HG03066 (cell line): ENCODE results near the gene SRCIN1.

ENCODE experiments used
- ATAC-seq: cut with Tn5 transposase; IDR thresholded peaks from one replicate; pipeline ENCODE4 v1.9.1; 2021; ENCODE audit warnings: low read depth; ENCODE audit not compliant: unreplicated experiment

Gene SRCIN1

GRCh38 chr17:38617967-38618760, 12.4 kb upstream of the SRCIN1 start:
- ATAC-seq: no peak

GRCh38 chr17:38617074-38617860, 11.5 kb upstream of the SRCIN1 start:
- no peak for ATAC-seq

GRCh38 chr17:38616361-38616760, 10.6 kb upstream of the SRCIN1 start:
- no peak for ATAC-seq

DNA sequence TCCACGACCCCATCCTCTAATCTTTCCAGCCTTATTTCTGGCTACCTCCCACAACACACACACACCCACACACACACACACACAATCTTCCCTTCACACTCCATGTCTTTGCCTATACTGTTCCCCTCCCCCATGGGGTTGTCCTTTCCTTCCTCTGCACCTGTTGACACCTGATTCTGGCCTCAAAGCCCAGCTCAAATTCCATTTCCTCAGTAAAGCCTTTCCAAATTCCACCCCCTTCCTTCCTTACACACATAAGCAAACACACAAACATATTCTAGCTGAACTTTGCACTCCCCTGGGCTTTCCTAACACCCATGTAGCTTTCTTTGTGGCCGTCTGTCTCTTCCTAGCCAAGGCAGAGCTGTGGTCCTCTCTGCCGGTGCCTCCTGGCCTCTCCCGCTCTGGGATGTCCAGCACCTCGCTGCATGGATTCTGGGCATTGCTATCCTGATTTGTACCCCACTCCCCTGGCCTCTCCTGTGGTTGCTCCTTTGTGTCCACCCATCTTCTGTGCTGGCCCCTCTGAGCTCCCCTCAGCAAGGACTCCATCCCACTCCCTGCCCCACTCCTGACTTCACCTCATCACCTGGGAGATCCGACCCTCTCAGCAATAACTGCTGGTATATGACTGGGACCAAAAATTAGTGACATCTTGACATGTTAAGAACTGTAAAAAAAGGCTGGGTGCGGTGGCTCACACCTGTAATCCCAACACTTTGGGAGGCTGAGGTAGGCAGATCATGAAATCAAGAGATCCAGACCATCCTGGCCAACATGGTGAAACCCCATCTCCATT, 8.4 kb upstream of the SRCIN1 start:
- ATAC-seq: no peak

- no peak for ATAC-seq
These were observed 7.8 kb upstream of the SRCIN1 start for GRCh38 chr17:38613525-38613980.

DNA sequence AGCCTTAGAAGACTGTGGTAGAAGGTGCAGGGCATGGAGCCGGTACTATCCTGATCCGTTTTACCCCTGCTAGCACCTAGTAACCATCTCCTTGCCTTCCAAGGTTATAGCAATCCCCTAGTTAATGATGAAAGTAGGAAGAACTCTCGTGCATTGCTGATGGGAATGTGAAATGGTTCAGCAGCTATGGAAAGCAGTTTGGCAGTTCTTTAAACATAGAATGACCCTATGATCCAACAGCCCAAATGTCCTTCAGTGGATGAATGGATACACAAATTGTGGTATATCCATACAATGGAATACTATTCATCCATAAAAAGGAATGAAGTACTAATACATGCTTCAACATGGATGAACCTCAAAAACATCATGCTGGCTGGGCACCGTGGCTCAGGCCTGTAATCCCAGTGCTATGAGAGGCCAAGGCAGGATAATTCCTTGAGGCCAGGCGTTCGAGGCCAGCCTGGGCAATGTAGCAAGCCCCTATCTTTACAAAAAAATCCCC, 6.2 kb upstream of the SRCIN1 start:
- ATAC-seq: no peak

DNA sequence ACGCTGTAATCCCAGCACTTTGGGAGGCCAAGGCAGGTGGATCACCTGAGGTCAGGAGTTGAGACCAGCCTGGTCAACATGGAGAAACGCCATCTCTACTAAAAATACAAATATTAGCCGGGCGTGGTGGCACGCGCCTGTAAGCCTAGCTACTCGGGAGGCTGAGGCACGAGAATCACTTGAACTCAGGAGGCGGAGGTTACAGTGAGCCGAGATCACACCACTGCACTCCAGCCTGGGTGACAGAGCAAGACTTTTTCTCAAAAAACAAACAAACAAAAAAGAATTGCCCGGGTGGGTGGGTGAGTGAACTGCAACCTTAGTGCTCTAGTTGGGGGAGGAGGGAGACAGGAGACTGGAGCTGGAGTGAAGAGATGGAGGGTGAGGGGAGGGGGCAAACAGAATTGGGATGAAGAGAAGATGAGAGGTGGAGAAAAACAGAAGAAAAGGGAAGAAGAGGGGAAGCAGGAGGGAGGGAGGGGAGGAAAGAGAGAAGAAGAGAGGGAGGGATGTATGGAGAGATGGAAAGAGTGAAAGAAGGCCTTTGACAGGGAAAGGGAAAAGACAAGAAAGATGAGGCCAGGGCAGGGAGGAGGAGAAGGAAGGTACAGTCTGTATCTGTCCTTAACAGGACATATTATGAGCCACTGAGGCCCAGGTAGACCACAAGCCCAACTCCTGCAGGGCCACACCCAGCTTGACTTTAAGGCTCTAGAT, 5.5 kb upstream of the SRCIN1 start:
- no peak for ATAC-seq

- ATAC-seq: no peak
These were observed 3.7 kb upstream of the SRCIN1 start for GRCh38 chr17:38609280-38610031.

DNA sequence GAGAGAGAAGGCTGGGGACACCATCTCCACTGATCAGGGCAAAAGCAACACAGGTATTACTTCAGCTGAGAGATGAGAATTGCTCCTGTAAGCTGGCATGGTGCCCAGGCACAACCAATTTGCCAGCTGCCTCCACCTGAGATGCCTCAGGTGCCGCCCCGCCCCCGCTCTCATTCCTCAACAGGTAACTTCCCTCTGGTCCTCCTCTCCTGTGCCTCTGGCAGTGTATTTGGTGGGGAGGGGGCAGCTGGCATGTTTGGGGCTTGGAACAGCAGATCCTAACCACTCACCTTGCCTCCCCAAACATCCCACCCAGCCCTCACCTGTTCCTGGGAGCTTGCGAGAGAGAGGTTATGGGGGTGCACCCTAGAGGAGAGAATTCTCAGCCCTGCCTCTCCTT, 2.9 kb upstream of the SRCIN1 start:
- ATAC-seq: no peak

GRCh38 chr17:38606646-38607611, 1.2 kb upstream of the SRCIN1 start:
- no peak for ATAC-seq

GRCh38 chr17:38605411-38605840, 326 bp downstream of the SRCIN1 start:
- ATAC-seq: no peak

GRCh38 chr17:38604479-38605403, 1.0 kb downstream of the SRCIN1 start:
- no peak for ATAC-seq

DNA sequence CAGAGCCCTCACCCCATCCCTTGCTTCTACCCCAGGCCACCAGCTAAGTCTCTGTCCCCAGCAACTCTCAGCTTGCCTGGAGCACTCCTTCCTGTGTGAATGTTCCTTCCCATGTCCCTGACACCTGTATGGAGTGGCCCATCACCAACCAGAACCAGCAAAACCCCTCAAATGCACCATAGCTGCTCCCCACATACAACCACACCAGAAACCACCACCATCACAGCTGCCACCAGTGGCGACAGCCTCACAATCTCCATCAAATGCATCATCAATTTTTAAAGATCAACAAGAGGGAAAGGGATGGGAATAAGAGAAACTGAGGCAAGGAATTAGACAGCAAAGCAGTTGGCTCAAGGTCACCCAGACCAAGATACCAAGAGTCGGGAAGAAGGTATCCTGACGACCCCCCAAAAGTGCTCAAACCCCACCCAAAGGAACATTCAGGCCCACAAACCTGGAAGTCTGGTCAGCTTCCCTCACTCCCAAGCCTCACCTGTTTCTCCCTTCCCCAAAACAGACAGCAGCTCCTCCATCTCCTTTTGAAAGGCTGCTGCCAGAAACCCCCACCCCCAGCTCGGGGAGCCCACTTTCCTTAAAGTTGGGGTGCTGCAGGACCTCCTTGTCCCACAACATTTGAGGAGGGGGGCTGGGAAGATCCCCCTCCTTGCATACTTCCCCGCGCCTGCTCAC, 1.8 kb downstream of the SRCIN1 start:
- no peak for ATAC-seq

DNA sequence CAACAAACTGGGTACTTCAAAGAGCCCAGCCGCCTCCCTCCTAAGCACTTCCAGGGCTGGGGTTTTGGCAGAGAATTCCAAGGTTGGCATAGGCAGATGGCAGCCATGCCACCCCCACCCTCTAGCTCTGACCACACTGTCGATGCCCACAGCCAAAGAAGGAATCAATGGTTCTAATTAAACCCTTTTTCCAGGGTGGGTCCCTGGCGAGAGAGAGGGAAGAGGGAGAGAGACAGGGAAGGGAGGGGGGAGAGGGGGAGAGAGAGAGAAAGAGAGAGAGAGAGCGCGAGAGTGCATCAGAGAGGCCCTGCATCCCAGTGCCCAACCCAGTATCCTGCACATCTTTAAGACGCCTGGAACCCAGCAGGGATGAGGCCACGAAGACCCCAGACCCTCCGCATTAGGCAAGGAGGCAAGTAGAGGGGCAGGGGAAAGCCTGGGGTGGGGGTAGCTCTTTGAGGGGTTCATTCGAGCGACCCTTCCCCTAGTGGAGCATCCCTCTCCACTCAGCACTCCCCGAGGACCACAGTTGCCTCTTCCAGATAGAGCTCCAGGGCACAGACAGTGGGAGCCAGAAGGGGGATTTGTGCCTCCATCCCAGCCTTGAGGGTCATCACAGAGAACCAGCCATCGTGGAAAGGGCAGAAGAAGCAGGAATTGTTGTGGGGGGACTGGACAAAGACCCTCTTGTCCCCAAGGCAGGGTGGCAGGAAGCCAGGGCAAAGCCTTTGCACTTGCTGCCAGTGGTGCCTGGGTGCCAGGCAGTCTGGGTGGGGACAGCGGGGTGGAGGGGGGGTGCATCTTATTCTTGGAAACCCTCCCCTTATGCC, 2.6 kb downstream of the SRCIN1 start:
- no peak for ATAC-seq

DNA sequence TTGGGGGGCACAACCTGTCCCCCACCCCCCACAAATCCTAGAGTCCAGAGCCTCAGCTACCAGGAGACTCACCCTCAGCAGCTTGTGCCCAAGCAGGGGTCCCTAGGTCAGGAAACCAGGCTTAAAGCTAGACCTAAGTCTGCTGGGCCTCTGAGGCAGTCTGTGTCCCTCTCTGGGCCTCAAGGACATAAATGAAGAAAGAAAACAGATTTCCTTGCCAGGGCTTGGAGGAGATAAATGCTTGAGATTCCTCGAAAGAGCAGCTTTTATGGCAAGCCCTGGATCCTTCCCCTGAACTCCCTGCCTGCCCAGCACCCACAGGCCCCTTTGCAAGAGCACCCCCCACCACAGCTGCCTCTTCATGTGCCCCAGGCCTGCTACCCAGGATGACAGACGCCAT, 3.3 kb downstream of the SRCIN1 start:
- no peak for ATAC-seq
